ENCODE data around the gene CTXN2.

The CTXN2 gene

GRCh38 chr15:48225771-48226170, 34.3 kb downstream of the CTXN2 start:
- no peak for DNase-seq

- no peak for DNase-seq
These were observed 39.0 kb downstream of the CTXN2 start for GRCh38 chr15:48230498-48230897.

DNA sequence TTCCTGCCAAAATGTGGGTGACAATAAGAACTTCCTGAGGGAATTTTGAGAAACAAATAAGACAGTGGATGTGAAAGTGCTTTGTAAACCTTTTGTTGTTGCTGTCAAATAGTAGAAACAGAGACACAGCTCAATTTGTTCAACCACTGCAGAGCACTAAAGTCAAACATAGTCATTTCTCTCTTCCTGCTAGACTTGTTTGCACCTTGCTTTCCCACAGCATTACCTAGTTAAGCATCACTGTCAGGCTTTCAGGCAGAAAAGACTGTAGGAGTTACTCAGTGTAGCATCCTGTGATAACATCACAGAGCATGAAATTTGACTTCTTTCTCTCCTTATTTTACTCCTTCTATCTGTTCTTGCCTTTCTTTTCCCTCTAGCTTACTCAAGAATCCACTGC, 41.8 kb downstream of the CTXN2 start:
- DNase-seq = no peak

- no peak for DNase-seq
These were observed 47.9 kb downstream of the CTXN2 start for GRCh38 chr15:48239334-48239733.

- DNase-seq = no peak
These were observed 50.5 kb downstream of the CTXN2 start for GRCh38 chr15:48242015-48242414.

- no peak for DNase-seq
These were observed 51.1 kb downstream of the CTXN2 start for GRCh38 chr15:48242535-48242934.

DNA sequence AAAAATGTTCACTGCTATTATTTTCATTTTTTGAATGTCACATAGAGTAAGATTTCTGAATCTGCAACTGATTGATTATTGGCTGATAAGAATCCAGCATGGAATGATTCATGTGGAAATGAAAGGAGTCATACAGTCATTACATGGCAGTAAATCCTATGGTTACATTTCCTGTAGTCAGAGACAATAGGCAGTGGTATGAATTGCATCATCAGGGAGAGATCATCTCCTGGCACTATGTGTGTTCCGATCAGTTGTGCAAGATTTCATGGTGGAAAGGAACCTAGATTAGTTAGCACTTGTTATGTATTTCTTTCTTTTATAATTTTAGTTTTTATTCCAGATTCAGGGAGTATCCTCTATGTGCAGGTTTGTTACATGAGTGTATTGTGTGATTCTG, 53.5 kb downstream of the CTXN2 start:
- no peak for DNase-seq

DNA sequence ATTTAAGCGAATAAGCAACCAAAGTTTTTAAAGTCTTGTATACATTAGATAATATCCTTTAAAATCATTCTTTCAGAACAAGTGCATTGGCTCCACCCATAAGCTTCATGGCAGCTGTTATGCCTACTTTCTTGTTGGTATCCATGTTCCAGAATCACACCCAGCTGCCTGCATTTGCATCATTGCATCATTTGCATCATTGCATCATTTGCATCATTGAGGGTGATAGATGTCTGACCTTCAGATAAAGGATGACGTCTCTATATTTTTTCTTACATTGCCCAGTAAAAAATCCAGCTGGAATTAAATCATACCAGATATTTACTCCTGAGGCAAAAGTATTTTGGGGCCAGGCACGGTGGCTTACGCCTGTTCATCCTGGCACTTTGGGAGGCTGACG, 56.9 kb downstream of the CTXN2 start:
- DNase-seq = no peak

DNA sequence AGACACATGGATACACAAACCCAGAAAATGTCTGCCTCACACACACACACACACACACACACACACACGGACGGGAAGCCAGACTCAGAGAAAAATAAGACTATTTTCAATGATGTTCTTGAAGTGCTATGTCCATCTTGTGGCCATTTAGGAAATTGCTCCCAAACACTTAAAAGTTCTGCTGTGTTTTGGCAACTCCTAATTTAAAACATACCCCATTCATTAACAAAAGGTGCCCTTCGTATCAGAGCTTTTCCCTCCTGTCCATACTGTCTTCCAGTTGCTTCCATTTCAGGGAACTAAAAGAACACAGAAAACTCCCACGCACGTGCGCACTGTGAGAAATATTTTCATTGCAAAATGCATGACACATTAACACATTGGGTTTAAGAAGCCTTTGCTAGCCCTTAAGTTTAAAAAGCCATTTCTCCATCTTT, 59.2 kb downstream of the CTXN2 start:
- DNase-seq = peak; percentile 45

DNA sequence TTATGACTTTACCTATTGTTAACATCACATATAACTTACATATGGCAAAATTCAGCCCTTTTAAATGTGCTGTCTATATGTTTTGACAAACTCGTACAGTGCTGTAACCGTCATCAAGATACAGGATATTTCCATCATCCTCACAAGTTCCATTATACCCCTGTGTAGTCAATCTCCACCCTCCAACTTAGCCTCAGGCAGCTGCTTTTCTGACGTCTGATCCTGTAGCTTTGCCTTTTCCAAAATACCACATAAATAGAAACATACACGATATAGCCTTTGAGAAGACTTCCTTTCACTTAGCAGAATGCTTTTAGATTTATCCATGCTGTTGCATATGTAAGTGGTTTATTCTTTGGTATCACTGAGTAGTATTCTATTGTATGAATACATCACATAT, 61.7 kb downstream of the CTXN2 start:
- no peak for DNase-seq

Data from suppressor macrophage treated with lipopolysaccharide for 4 hours (primary cell).